HepG2 (cell line): ENCODE data around the gene PDE3B. TPM values are rescaled to one million over a fixed set of nuclear protein-coding genes. Genes with fewer than 3 reads are reported as not detected.

Experiments
- ATAC-seq: fragments of 200-7000 bp; cut with Tn5 transposase; 3 replicates; pipeline ENCODE4 v1.9.1; 2020; ENCODE audit warnings: mild to moderate bottlenecking, moderate library complexity
- BruUV-seq: library from RNA; stranded (reverse); fragments of 400-500 nt; replicated peaks from 2 replicates; lab custom pipeline; 2021; lab: Mats Ljungman, UMichigan
- CTCF ChIA-PET: fragments of 300-600 bp; formaldehyde crosslinking; extraction: SDS; loops from one replicate; lab custom pipeline; 2021; ENCODE audit warnings: low total read pairs, inconsistent platforms, low intra/inter-chr PET ratio; lab: Yijun Ruan, JAX
- POLR2A ChIA-PET: fragments of 350-600 bp; sonication (Branson Sonifier 250); formaldehyde crosslinking; loops from one replicate; lab custom pipeline; 2020; ENCODE audit warnings: antibody characterized with exemption, inconsistent platforms; lab: Yijun Ruan, JAX
- DNase-seq: peaks from one replicate; pipeline ENCODE4 v3.0.0-alpha.2; 2015; ENCODE audit warnings: low spot score
- FAIRE-seq: peaks from 3 replicates; lab custom pipeline; 2011; peaks lifted over from hg19 to GRCh38; lab: Jason Lieb, UNC
- H2AFZ ChIP-seq: one replicate; pipeline ENCODE4 v1.6.1; 2011; ENCODE audit warnings: low read length, inconsistent platforms
- H3K27ac ChIP-seq: fragments of 300-600 bp; 3 replicates; pipeline ENCODE4 v1.8.0; 2011; ENCODE audit warnings: mixed run types, mild to moderate bottlenecking, mixed read lengths, low read length, inconsistent platforms; ENCODE audit not compliant: insufficient read depth; ENCODE audit errors: extremely low read length
- H3K27me3 ChIP-seq, 2 experiments: fragments of 200-600 bp in 1 of 2; 2 replicates in 1 of 2; 3 replicates in 1 of 2; pipeline versions ENCODE4 v1.6.0 to v1.8.0; 2011; ENCODE audit warnings: low read length in 2 of 2, mild to moderate bottlenecking in 2 of 2, moderate library complexity in 2 of 2, inconsistent platforms in 1 of 2; ENCODE audit not compliant: insufficient read depth in 2 of 2, control insufficient read depth in 1 of 2
- H3K36me3 ChIP-seq, 2 experiments: fragments of 200-600 bp in 1 of 2; replicated peaks in 1 of 2; 2 replicates in 1 of 2; 3 replicates in 1 of 2; pipeline versions ENCODE4 v1.5.1 to v1.8.0; 2011; ENCODE audit warnings: low read length in 2 of 2, inconsistent platforms in 1 of 2; ENCODE audit not compliant: insufficient read depth in 2 of 2, control insufficient read depth in 1 of 2
- H3K4me1 ChIP-seq: 2 replicates; pipeline ENCODE4 v1.5.1; 2012; ENCODE audit warnings: low read length, inconsistent platforms; ENCODE audit not compliant: insufficient read depth
- H3K4me2 ChIP-seq: 2 replicates; pipeline ENCODE4 v1.6.0; 2011; ENCODE audit warnings: low read depth, low read length, inconsistent platforms
- H3K4me3 ChIP-seq, 3 experiments: fragments of 200-600 bp in 1 of 3; sonication (generic), shearing (Covaris generic) in 1 of 3; replicated peaks in 1 of 3; 2 replicates each; pipeline ENCODE4 v1.5.1; 2011 to 2016; ENCODE audit warnings: low read length in 3 of 3, inconsistent platforms in 2 of 3, low read depth in 2 of 3, mild to moderate bottlenecking in 2 of 3, control low read depth in 1 of 3, mixed read lengths in 1 of 3; ENCODE audit not compliant: insufficient read depth in 1 of 3
- H3K79me2 ChIP-seq: one replicate; pipeline ENCODE4 v1.6.1; 2011; ENCODE audit warnings: low read length, inconsistent platforms; ENCODE audit not compliant: insufficient read depth
- H3K9ac ChIP-seq: 2 replicates; pipeline ENCODE4 v1.6.0; 2011; ENCODE audit warnings: mild to moderate bottlenecking, low read depth, low read length, inconsistent platforms; ENCODE audit not compliant: insufficient read depth
- H3K9me3 ChIP-seq: 2 replicates; pipeline ENCODE4 v1.5.1; 2012; ENCODE audit warnings: mild to moderate bottlenecking, low read length
- H4K20me1 ChIP-seq: 2 replicates; pipeline ENCODE4 v1.6.0; 2011; ENCODE audit warnings: inconsistent platforms, mild to moderate bottlenecking, low read length, moderate library complexity; ENCODE audit not compliant: insufficient read depth
- MAFF ChIP-seq: IDR thresholded peaks from 2 replicates; pipeline ENCODE4 v1.6.1; 2011; ENCODE audit warnings: low read depth, low read length, improper control_type of control experiment
- MAFK ChIP-seq, 2 experiments: IDR thresholded peaks in 1 of 2; conservative IDR thresholded peaks in 1 of 2; 2 replicates each; pipeline ENCODE4 v1.6.1; 2011; ENCODE audit warnings: improper control_type of control experiment in 2 of 2, low read length in 2 of 2
- PRMT3 ChIP-seq: sonication (generic); formaldehyde crosslinking; IDR thresholded peaks from 2 replicates; pipeline ENCODE4 v1.8.1; 2022; ENCODE audit warnings: low read depth, mild to moderate bottlenecking, moderate library complexity, missing genetic modification reagents, borderline replicate concordance
- ZNF644 ChIP-seq: IDR thresholded peaks from 2 replicates; pipeline ENCODE4 v1.6.1; 2016; ENCODE audit warnings: low read depth
- whole genome bisulfite sequencing: methylation state at CpG from one replicate; pipeline ENCODE4 v1.1.6; 2017; ENCODE audit warnings: low lambda C conversion rate; 5-methylcytosine and 5-hydroxymethylcytosine counted together
- in situ Hi-C: cut with HindIII; loops from 2 replicates; pipeline ENCODE4 v1.10.0; 2017; ENCODE audit warnings: low pct_unique_long_range_greater_than_20kb; ENCODE audit not compliant: extremely low pct_ligation_motif_present
- intact Hi-C: fragments of 100-400 bp; cut with micrococcal nuclease; formaldehyde crosslinking; loops from one replicate; pipeline ENCODE4 v1.10.0; 2022; ENCODE audit not compliant: unreplicated experiment
- polyA plus RNA-seq, 8 experiments: library from polyadenylated mRNA; depleted of rRNA in 3 of 8; stranded (reverse) in 7 of 8; unstranded in 1 of 8; fragments of >200 nt; fragmentation: Illumina TruSeq in 4 of 8; extraction: Trizol in 4 of 8; gene quantifications; 2 replicates each; pipeline versions ENCODE4 v1.2.1 to v1.2.3, GENCODE V29; 2011 to 2016; ENCODE audit warnings: low read depth in 4 of 8, missing spikeins in 1 of 8, mixed read lengths in 1 of 8; ENCODE audit not compliant: insufficient read depth in 1 of 8
- total RNA-seq, 5 experiments: library from RNA; depleted of rRNA; stranded (reverse); fragments of >200 nt; fragmentation: Illumina TruSeq; extraction: Trizol; gene quantifications; 2 replicates each; pipeline ENCODE4 v1.2.3, GENCODE V29; 2016; ENCODE audit warnings: low read depth in 1 of 5
- TF ChIP-seq, protein P1 (sequence below), 2 experiments: fragments of 450-650 bp in 1 of 2; sonication (generic) in 1 of 2; formaldehyde crosslinking; IDR thresholded peaks; 2 replicates each; pipeline versions ENCODE4 v1.5.0 to v1.8.0; 2020 to 2022; ENCODE audit warnings: mild to moderate bottlenecking in 1 of 2, missing genetic modification reagents in 1 of 2

The PDE3B gene
- total and polyA plus RNA-seq, 2 of the 13 experiments (the other 11 are each of a cell fraction or from before 2014, with no cell fraction given) = 14.1 to 26.5 TPM

GRCh38 chr11:14842002-14842401, 198.4 kb downstream of the PDE3B start:
- H3K4me1 ChIP-seq = no peaks in the 10 kb centered on the region
- DNase-seq (no peak), ATAC-seq (no peak), FAIRE-seq (no peak)
- no peaks in the 10 kb centered on the region for H3K9me3 ChIP-seq
- TF ChIP-seq ZNF644 (CRISPR knock-in tag) (no peak), MAFF (peak; percentile 69; the same call in 1 of the 2 replicates), MAFK (conservative IDR thresholded peaks at IDR 0.05 in 1 of 2, IDR thresholded peaks at IDR 0.05 in 1 of 2; ENCODE audit: low read length in 2 of 2) (peak; percentile 68 to 86)
- H3K4me3 ChIP-seq = no peak overlapping the region
- intact Hi-C loops = no loop called here
- H3K27ac ChIP-seq = no peak overlapping the region
- 97% methylated on average over 3 of the region's 3 CpGs for WGBS
- no peak overlapping the region for H2AFZ ChIP-seq
- no peaks in the 10 kb centered on the region for H3K79me2 ChIP-seq
- H4K20me1 ChIP-seq = no peaks in the 10 kb centered on the region
- H3K27me3 ChIP-seq = no peaks in the 10 kb centered on the region; a peak in 1 of 5 replicates
- in situ Hi-C loops = no loop called here
- ChIA-PET POLR2A (no interaction called here), CTCF (no interaction called here)
- no TSS peak for BruUV-seq
- H3K36me3 ChIP-seq = peaks cover 1 to 6% of the 10 kb centered on the region in 2 experiments; a peak in 2 of 5 replicates
- H3K4me2 ChIP-seq = no peak overlapping the region
- H3K9ac ChIP-seq = no peak overlapping the region

GRCh38 chr11:14852571-14853177, 209.1 kb downstream of the PDE3B start:
- Histone ChIP-seq H3K27ac (no peak overlapping the region), H3K36me3 (0 out of 5 replicates have a peak, but pooled peaks cover 0 to 3% of the 10 kb centered on the region in 2 experiments), H3K9me3 (no peaks in the 10 kb centered on the region), H4K20me1 (no peaks in the 10 kb centered on the region), H3K9ac (no peak overlapping the region), H3K4me3 (no peak overlapping the region), H2AFZ (no peak overlapping the region), H3K4me2 (no peak overlapping the region), H3K4me1 (no peaks in the 10 kb centered on the region)
- no peak for DNase-seq
- intact Hi-C loops (no loop called here), in situ Hi-C loops (no loop called here)
- CTCF ChIA-PET = no interaction called here
- no peak for ATAC-seq
- POLR2A ChIA-PET = no interaction called here
- FAIRE-seq = no peak
- TF ChIP-seq PRMT3 = no peak
- TF ChIP-seq, protein P1, sequence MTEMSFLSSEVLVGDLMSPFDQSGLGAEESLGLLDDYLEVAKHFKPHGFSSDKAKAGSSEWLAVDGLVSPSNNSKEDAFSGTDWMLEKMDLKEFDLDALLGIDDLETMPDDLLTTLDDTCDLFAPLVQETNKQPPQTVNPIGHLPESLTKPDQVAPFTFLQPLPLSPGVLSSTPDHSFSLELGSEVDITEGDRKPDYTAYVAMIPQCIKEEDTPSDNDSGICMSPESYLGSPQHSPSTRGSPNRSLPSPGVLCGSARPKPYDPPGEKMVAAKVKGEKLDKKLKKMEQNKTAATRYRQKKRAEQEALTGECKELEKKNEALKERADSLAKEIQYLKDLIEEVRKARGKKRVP (CRISPR knock-in tag; IDR thresholded peaks at IDR 0.05) = peak in 1 of 2 experiments; percentile 94; a peak in 2 of 4 replicates
- TF ChIP-seq, all 625 proteins: peak for 1
- no TSS peak for BruUV-seq
- no peaks in the 10 kb centered on the region for H3K27me3 ChIP-seq
- 97% methylated on average over 4 of the region's 4 CpGs for WGBS
- H3K79me2 ChIP-seq = no peaks in the 10 kb centered on the region
